OCI-LY7 (cell line): Measurements from ENCODE around the gene FOXF2.

ENCODE experiments used
- CTCF ChIP-seq: fragments of 200-600 bp; sonication (generic); conservative IDR thresholded peaks from 2 replicates; pipeline ENCODE4 v1.5.1; 2014; ENCODE audit warnings: mild to moderate bottlenecking, antibody characterized with exemption, low read length, moderate library complexity, mixed read lengths
- EZH2phosphoT487 ChIP-seq: fragments of 200-600 bp; sonication (generic); IDR thresholded peaks from 2 replicates; pipeline ENCODE4 v1.6.1; 2018; ENCODE audit warnings: low read depth, borderline replicate concordance, mild to moderate bottlenecking, mixed run types, antibody characterized with exemption, low read length, moderate library complexity, mixed read lengths

GRCh38 chr6:1346101-1346500, 43.3 kb upstream of the FOXF2 start:
- TF ChIP-seq CTCF = no peak
- no peak for TF ChIP-seq EZH2phosphoT487
